SIG-M5 (cell line): Measurements from ENCODE around the gene CLDN22.

Experiments used
- DNase-seq: peaks from one replicate; lab custom pipeline; 2025; lab: John Stamatoyannopoulos, UW

The CLDN22 gene

GRCh38 chr4:183272384-183272783 lies 47.7 kb downstream of the CLDN22 start:
- DNase-seq, result no peak

- DNase-seq, result no peak
Observed at GRCh38 chr4:183268556-183268955, 51.5 kb downstream of the CLDN22 start.
